ENCODE measurements around the gene SHC4.
"Not testable (repeated sequence)": the region's sequence is repeated elsewhere in the genome, so short reads cannot be mapped to it uniquely, and the experiment has no call there.

SHC4 gene

GRCh38 chr15:48922046-48922445, 41.7 kb downstream of the SHC4 start:
- no peaks in the 10 kb centered on the region for H3K36me3 ChIP-seq
- no peaks in the 10 kb centered on the region for H3K27me3 ChIP-seq
- no peaks in the 10 kb centered on the region for H4K20me1 ChIP-seq
- peaks cover 0 to 18% (median 0%) of the 10 kb centered on the region in 10 experiments; a peak in 4 of 20 replicates for H3K4me1 ChIP-seq
- TF ChIP-seq Cebpa-rat (IDR thresholded peaks at IDR 0.05) = no peak
- H3K27ac ChIP-seq = no peak overlapping the region
- no peak overlapping the region for H3K4me3 ChIP-seq
- no peaks in the 10 kb centered on the region for H3K9me3 ChIP-seq (replicated peaks in 1 of 11)
- no peak overlapping the region for H3K9ac ChIP-seq
- no peak overlapping the region for H3K4me2 ChIP-seq

- no peaks in the 10 kb centered on the region for H4K20me1 ChIP-seq
- no peak for TF ChIP-seq Cebpa-rat (IDR thresholded peaks at IDR 0.05)
- no peaks in the 10 kb centered on the region for H3K27me3 ChIP-seq
Observed at GRCh38 chr15:48916721-48917120, 47.0 kb downstream of the SHC4 start.

GRCh38 chr15:48915861-48916260, 47.9 kb downstream of the SHC4 start:
- TF ChIP-seq Cebpa-rat (IDR thresholded peaks at IDR 0.05) = no peak
- no peaks in the 10 kb centered on the region for H4K20me1 ChIP-seq
- no peak overlapping the region for H3K27ac ChIP-seq
- H3K9ac ChIP-seq = no peak overlapping the region
- no peaks in the 10 kb centered on the region for H3K36me3 ChIP-seq
- H3K27me3 ChIP-seq = no peaks in the 10 kb centered on the region
- no peak overlapping the region for H3K4me2 ChIP-seq
- H3K4me1 ChIP-seq = no peaks in the 10 kb centered on the region
- no peaks in the 10 kb centered on the region for H3K9me3 ChIP-seq (replicated peaks in 1 of 11)
- H3K4me3 ChIP-seq = no peak overlapping the region

More at GRCh38 chr15:48916721-48917120, 47.0 kb downstream of the SHC4 start:
- Histone ChIP-seq H3K4me3 (no peak overlapping the region), H3K36me3 (no peaks in the 10 kb centered on the region), H3K4me2 (no peak overlapping the region), H3K9ac (no peak overlapping the region), H3K9me3 (replicated peaks in 1 of 11) (no peaks in the 10 kb centered on the region), H3K4me1 (no peaks in the 10 kb centered on the region), H3K27ac (no peak overlapping the region)

GRCh38 chr15:48914717-48915116, 49.0 kb downstream of the SHC4 start:
- Histone ChIP-seq H3K27ac (no peak overlapping the region), H3K4me3 (no peak overlapping the region), H3K36me3 (no peaks in the 10 kb centered on the region), H3K27me3 (no peaks in the 10 kb centered on the region), H3K4me1 (no peaks in the 10 kb centered on the region), H3K4me2 (no peak overlapping the region), H3K9ac (no peak overlapping the region), H4K20me1 (no peaks in the 10 kb centered on the region), H3K9me3 (replicated peaks in 1 of 11) (no peaks in the 10 kb centered on the region)
- TF ChIP-seq Cebpa-rat (IDR thresholded peaks at IDR 0.05) = no peak

GRCh38 chr15:48913141-48913540, 50.6 kb downstream of the SHC4 start:
- Histone ChIP-seq H3K9me3 (replicated peaks in 1 of 11) (no peaks in the 10 kb centered on the region), H3K4me1 (no peaks in the 10 kb centered on the region), H3K27ac (no peak overlapping the region), H3K4me3 (no peak overlapping the region), H4K20me1 (no peaks in the 10 kb centered on the region), H3K9ac (no peak overlapping the region), H3K4me2 (no peak overlapping the region), H3K27me3 (no peaks in the 10 kb centered on the region), H3K36me3 (no peaks in the 10 kb centered on the region)
- no peak for TF ChIP-seq Cebpa-rat (IDR thresholded peaks at IDR 0.05)

GRCh38 chr15:48910554-48910953, 53.2 kb downstream of the SHC4 start:
- H3K4me1 ChIP-seq; H3K27ac ChIP-seq; H3K36me3 ChIP-seq; H3K9me3 ChIP-seq (replicated peaks in 1 of 11); H3K27me3 ChIP-seq; H3K9ac ChIP-seq; H3K4me3 ChIP-seq; H3K4me2 ChIP-seq; H4K20me1 ChIP-seq: not testable (repeated sequence)

- H4K20me1 ChIP-seq; H3K9ac ChIP-seq; H3K4me2 ChIP-seq; H3K27ac ChIP-seq; H3K4me3 ChIP-seq; H3K27me3 ChIP-seq; H3K4me1 ChIP-seq; H3K9me3 ChIP-seq (replicated peaks in 1 of 11); H3K36me3 ChIP-seq: not testable (repeated sequence)
Observed at GRCh38 chr15:48909313-48909712, 54.4 kb downstream of the SHC4 start.

- no peak overlapping the region for H3K27ac ChIP-seq
- H3K9ac ChIP-seq = no peak overlapping the region
- no peaks in the 10 kb centered on the region for H3K4me1 ChIP-seq
- no peaks in the 10 kb centered on the region for H3K27me3 ChIP-seq
- H3K4me3 ChIP-seq = no peak overlapping the region
- no peaks in the 10 kb centered on the region for H3K36me3 ChIP-seq
- no peaks in the 10 kb centered on the region for H3K9me3 ChIP-seq (replicated peaks in 1 of 11)
- H3K4me2 ChIP-seq = no peak overlapping the region
- H4K20me1 ChIP-seq = no peaks in the 10 kb centered on the region
- TF ChIP-seq Cebpa-rat (IDR thresholded peaks at IDR 0.05) = no peak
Observed at GRCh38 chr15:48905847-48906246, 57.9 kb downstream of the SHC4 start.

GRCh38 chr15:48905216-48905615, 58.5 kb downstream of the SHC4 start:
- Histone ChIP-seq H3K27me3 (no peaks in the 10 kb centered on the region), H3K4me1 (no peaks in the 10 kb centered on the region), H4K20me1 (no peaks in the 10 kb centered on the region), H3K9me3 (replicated peaks in 1 of 11) (no peaks in the 10 kb centered on the region), H3K27ac (no peak overlapping the region), H3K36me3 (no peaks in the 10 kb centered on the region), H3K4me2 (no peak overlapping the region), H3K4me3 (no peak overlapping the region), H3K9ac (no peak overlapping the region)
- TF ChIP-seq Cebpa-rat (IDR thresholded peaks at IDR 0.05) = no peak

- Histone ChIP-seq H3K4me1 (no peaks in the 10 kb centered on the region), H3K4me3 (no peak overlapping the region), H3K27ac (no peak overlapping the region), H3K36me3 (no peaks in the 10 kb centered on the region), H4K20me1 (no peaks in the 10 kb centered on the region), H3K9ac (no peak overlapping the region), H3K27me3 (no peaks in the 10 kb centered on the region), H3K4me2 (no peak overlapping the region), H3K9me3 (replicated peaks in 1 of 11) (no peaks in the 10 kb centered on the region)
- TF ChIP-seq Cebpa-rat (IDR thresholded peaks at IDR 0.05) = no peak
Observed at GRCh38 chr15:48904758-48905157, 59.0 kb downstream of the SHC4 start.

GRCh38 chr15:48899793-48900192, 63.9 kb downstream of the SHC4 start:
- Histone ChIP-seq H3K36me3 (no peaks in the 10 kb centered on the region), H3K27ac (no peak overlapping the region), H3K9ac (no peak overlapping the region), H3K4me2 (no peak overlapping the region), H4K20me1 (no peaks in the 10 kb centered on the region), H3K27me3 (no peaks in the 10 kb centered on the region), H3K4me1 (no peaks in the 10 kb centered on the region), H3K9me3 (replicated peaks in 1 of 11) (no peaks in the 10 kb centered on the region), H3K4me3 (no peak overlapping the region)
- TF ChIP-seq Cebpa-rat (IDR thresholded peaks at IDR 0.05) = no peak
